Adipocyte (in vitro differentiated cells): ENCODE data around the gene DNAH9.

ENCODE experiments used
- DNase-seq: peaks from one replicate; pipeline ENCODE4 v3.0.0-alpha.2; 2015; ENCODE audit warnings: low read depth
- H3K27me3 ChIP-seq: replicated peaks from 2 replicates; pipeline ENCODE4 v1.7.0; 2013; ENCODE audit warnings: mild to moderate bottlenecking, low read length, moderate library complexity; ENCODE audit not compliant: control insufficient read depth, insufficient read depth
- H3K36me3 ChIP-seq: 2 replicates; pipeline ENCODE4 v1.7.0; 2013; ENCODE audit warnings: low read length, mild to moderate bottlenecking, moderate library complexity; ENCODE audit not compliant: control insufficient read depth, insufficient read depth, severe bottlenecking
- H3K4me1 ChIP-seq: 2 replicates; pipeline ENCODE4 v1.7.0; 2013; ENCODE audit warnings: mild to moderate bottlenecking, low read length, moderate library complexity; ENCODE audit not compliant: control insufficient read depth, insufficient read depth
- H3K4me3 ChIP-seq: 2 replicates; pipeline ENCODE4 v1.7.0; 2013; ENCODE audit warnings: mild to moderate bottlenecking, low read length, moderate library complexity
- H3K9ac ChIP-seq: 2 replicates; pipeline ENCODE4 v1.7.0; 2013; ENCODE audit warnings: mild to moderate bottlenecking, low read length, moderate library complexity
- H3K9me3 ChIP-seq: 2 replicates; pipeline ENCODE4 v1.7.0; 2013; ENCODE audit warnings: mild to moderate bottlenecking, low read length, moderate library complexity; ENCODE audit not compliant: control insufficient read depth

Gene DNAH9

DNA sequence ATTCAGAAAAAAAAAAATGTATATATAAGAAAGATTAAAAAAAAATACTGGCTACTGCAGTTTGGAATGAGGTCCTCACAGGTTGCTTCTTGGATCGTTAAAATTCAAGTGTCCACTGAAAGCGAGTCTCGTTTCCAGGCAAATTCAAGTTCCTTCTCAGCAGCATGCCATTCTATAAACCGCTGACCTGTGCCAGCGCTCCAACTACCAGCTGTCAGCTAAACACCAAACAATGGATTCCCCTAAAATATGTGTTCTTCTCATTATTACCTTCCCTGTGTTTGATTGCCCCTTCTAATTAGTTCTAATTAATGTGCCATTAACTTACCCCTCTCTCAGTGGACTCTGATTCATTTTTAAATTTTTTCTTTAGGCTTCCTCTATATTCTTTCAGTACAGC lies 92.4 kb downstream of the DNAH9 start:
- no peak for DNase-seq
- H3K9ac ChIP-seq = no peak overlapping the region
- no peaks in the 10 kb centered on the region for H3K36me3 ChIP-seq
- H3K9me3 ChIP-seq = no peaks in the 10 kb centered on the region
- H3K4me3 ChIP-seq = no peak overlapping the region
- H3K4me1 ChIP-seq = no peaks in the 10 kb centered on the region
- peaks cover 19% of the 10 kb centered on the region for H3K27me3 ChIP-seq

DNA sequence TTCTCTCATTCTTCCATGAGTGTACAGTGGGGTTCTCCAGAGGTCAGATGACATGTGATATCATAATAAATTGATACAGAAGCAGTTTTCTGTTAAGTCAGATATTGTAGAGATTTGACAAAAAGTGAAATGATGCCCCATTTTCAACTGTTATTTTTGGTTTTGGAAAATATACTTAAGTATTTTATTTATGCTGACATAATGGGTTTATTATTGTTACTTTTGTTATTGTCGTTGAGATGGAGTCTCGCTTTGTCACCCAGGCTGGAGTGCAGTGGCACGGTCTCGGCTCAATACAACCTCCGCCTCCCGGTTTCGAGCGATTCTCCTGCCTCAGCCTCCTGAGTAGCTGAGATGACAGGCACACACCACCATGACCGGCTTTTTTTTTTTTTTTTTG lies 94.4 kb downstream of the DNAH9 start:
- no peak for DNase-seq
- Histone ChIP-seq H3K27me3 (peaks cover 10% of the 10 kb centered on the region), H3K9ac (no peak overlapping the region), H3K4me1 (no peaks in the 10 kb centered on the region), H3K9me3 (no peaks in the 10 kb centered on the region), H3K4me3 (no peak overlapping the region), H3K36me3 (no peaks in the 10 kb centered on the region)

DNA sequence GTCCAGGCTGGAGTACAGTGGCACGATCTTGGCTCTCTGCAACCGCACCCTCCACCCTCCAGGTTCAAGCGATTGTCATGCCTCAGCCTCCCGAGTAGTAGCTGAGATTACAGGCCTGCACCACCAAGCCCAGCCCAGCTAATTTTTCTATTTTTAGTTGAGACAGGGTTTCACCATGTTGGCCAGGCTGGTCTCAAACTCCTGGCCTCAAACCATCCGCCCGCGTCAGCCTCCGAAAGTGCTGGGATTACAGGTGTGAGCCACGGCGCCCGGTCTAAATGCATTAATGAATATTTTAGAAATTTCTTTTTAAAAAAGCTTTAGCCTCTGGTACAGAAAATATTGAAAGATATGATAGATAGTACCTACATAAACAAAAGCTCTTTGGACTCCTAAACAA lies 95.0 kb downstream of the DNAH9 start:
- Histone ChIP-seq H3K9me3 (no peaks in the 10 kb centered on the region), H3K4me1 (no peaks in the 10 kb centered on the region), H3K36me3 (no peaks in the 10 kb centered on the region), H3K9ac (no peak overlapping the region), H3K4me3 (no peak overlapping the region), H3K27me3 (peaks cover 6% of the 10 kb centered on the region)
- no peak for DNase-seq

DNA sequence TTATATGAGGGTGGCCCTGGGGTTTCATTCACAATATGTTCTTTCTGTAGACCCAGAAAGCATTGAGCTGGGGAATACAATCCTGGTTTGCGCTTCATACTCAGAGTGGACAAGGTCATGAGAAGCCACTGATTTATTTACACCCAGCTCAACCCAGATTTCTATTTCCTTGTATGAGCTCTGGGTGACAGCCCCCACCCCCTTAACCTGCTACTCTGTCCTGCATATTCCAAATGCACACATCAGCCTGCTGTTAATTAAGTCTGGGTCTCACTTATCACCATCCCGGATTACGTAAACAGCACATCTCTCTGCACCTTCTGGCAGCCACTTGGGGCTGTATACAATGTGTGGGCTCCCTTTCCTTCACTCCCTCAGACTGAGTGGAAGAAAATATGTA lies 102.4 kb downstream of the DNAH9 start:
- Histone ChIP-seq H3K36me3 (no peaks in the 10 kb centered on the region), H3K4me3 (no peak overlapping the region), H3K9me3 (no peaks in the 10 kb centered on the region), H3K9ac (no peak overlapping the region), H3K27me3 (peaks cover 8% of the 10 kb centered on the region), H3K4me1 (peaks cover 3% of the 10 kb centered on the region)
- DNase-seq = no peak

GRCh38 chr17:11701911-11702310 lies 103.6 kb downstream of the DNAH9 start:
- no peak for DNase-seq
- Histone ChIP-seq H3K27me3 (peaks cover 8% of the 10 kb centered on the region), H3K4me3 (no peak overlapping the region), H3K9ac (no peak overlapping the region), H3K9me3 (no peaks in the 10 kb centered on the region), H3K36me3 (no peaks in the 10 kb centered on the region), H3K4me1 (peaks cover 3% of the 10 kb centered on the region)

DNA sequence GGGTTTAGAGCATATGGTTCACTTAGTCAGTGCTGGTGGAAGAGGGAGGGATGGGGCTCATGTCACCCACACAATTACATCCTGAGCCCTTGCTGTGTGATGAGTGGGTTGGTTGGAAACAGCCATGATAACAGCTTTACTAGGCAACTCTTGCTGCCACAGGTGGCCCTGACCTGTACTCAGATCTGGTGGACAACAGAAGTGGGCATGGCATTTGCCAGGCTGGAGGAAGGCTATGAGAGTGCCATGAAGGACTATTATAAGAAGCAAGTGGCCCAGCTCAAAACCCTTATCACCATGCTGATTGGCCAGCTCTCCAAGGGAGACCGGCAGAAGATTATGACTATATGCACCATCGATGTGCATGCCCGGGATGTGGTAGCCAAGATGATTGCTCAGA lies 105.8 kb downstream of the DNAH9 start:
- no peaks in the 10 kb centered on the region for H3K36me3 ChIP-seq
- DNase-seq = no peak
- peaks cover 11% of the 10 kb centered on the region for H3K27me3 ChIP-seq
- H3K9ac ChIP-seq = no peak overlapping the region
- no peak overlapping the region for H3K4me3 ChIP-seq
- peaks cover 3% of the 10 kb centered on the region for H3K4me1 ChIP-seq
- no peaks in the 10 kb centered on the region for H3K9me3 ChIP-seq

GRCh38 chr17:11705111-11705510 lies 106.8 kb downstream of the DNAH9 start:
- Histone ChIP-seq H3K9me3 (no peaks in the 10 kb centered on the region), H3K9ac (no peak overlapping the region), H3K4me1 (peaks cover 3% of the 10 kb centered on the region), H3K4me3 (no peak overlapping the region), H3K36me3 (no peaks in the 10 kb centered on the region), H3K27me3 (peaks cover 3% of the 10 kb centered on the region)
- peak; percentile 11 for DNase-seq

- Histone ChIP-seq H3K4me1 (peaks cover 3% of the 10 kb centered on the region), H3K27me3 (peaks cover 3% of the 10 kb centered on the region), H3K4me3 (no peak overlapping the region), H3K9ac (no peak overlapping the region), H3K36me3 (no peaks in the 10 kb centered on the region), H3K9me3 (no peaks in the 10 kb centered on the region)
- no peak for DNase-seq
Measured at GRCh38 chr17:11707586-11707985, 109.3 kb downstream of the DNAH9 start.

GRCh38 chr17:11712456-11712855 lies 114.2 kb downstream of the DNAH9 start:
- no peaks in the 10 kb centered on the region for H3K9me3 ChIP-seq
- no peaks in the 10 kb centered on the region for H3K36me3 ChIP-seq
- H3K4me1 ChIP-seq = no peaks in the 10 kb centered on the region
- DNase-seq = no peak
- H3K4me3 ChIP-seq = no peak overlapping the region
- no peak overlapping the region for H3K9ac ChIP-seq
- peaks cover 18% of the 10 kb centered on the region for H3K27me3 ChIP-seq

DNA sequence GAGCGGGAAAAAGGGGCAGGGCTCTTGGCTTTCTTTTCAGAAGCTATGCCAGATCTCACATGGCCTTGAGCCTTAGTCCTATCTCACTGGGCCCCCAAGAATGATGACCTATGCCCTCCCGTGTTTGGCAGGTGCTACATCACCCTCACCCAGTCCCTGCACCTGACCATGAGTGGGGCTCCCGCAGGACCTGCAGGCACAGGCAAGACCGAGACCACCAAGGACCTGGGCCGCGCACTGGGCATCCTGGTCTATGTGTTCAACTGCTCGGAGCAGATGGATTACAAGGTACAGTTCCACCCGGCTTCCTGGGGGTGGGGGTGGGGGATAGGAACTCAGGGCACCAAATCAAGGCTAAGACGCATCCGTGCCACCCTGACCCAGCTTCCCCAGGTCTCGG lies 120.9 kb downstream of the DNAH9 start:
- no peaks in the 10 kb centered on the region for H3K36me3 ChIP-seq
- H3K27me3 ChIP-seq = peaks cover 22% of the 10 kb centered on the region
- no peak for DNase-seq
- H3K9me3 ChIP-seq = no peaks in the 10 kb centered on the region
- H3K4me3 ChIP-seq = no peak overlapping the region
- H3K4me1 ChIP-seq = peaks cover 22% of the 10 kb centered on the region
- no peak overlapping the region for H3K9ac ChIP-seq

- no peak overlapping the region for H3K9ac ChIP-seq
- H3K9me3 ChIP-seq = no peaks in the 10 kb centered on the region
- DNase-seq = no peak
- H3K4me1 ChIP-seq = peaks cover 22% of the 10 kb centered on the region
- peaks cover 16% of the 10 kb centered on the region for H3K27me3 ChIP-seq
- no peak overlapping the region for H3K4me3 ChIP-seq
- no peaks in the 10 kb centered on the region for H3K36me3 ChIP-seq
Measured at GRCh38 chr17:11719856-11720255, 121.6 kb downstream of the DNAH9 start.

- peaks cover 22% of the 10 kb centered on the region for H3K4me1 ChIP-seq
Measured at GRCh38 chr17:11720816-11721215, 122.5 kb downstream of the DNAH9 start.

More at GRCh38 chr17:11720816-11721215, 122.5 kb downstream of the DNAH9 start:
- Histone ChIP-seq H3K36me3 (no peaks in the 10 kb centered on the region), H3K9ac (no peak overlapping the region), H3K4me3 (no peak overlapping the region), H3K27me3 (peaks cover 12% of the 10 kb centered on the region), H3K9me3 (no peaks in the 10 kb centered on the region)
- no peak for DNase-seq
